Panc1 (cell line): ENCODE data around the gene C6orf89. TPM values are rescaled to one million over a fixed set of nuclear protein-coding genes. Genes with fewer than 3 reads are reported as not detected.
A peak's percentile ranks its signal among the peaks of the same experiment; 100 is the strongest.
"Not testable (repeated sequence)": the region's sequence is repeated elsewhere in the genome, so short reads cannot be mapped to it uniquely, and the experiment has no call there.

Experiments used
- ATAC-seq: fragments of 200-7000 bp; cut with Tn5 transposase; 2 replicates; pipeline ENCODE4 v1.9.1; 2020; ENCODE audit warnings: mild to moderate bottlenecking, moderate library complexity
- BruUV-seq: library from RNA; stranded (reverse); fragments of 400-500 nt; replicated peaks from 2 replicates; lab custom pipeline; 2021; lab: Mats Ljungman, UMichigan
- CTCF ChIA-PET: fragments of 300-600 bp; sonication (Branson Sonifier 250); formaldehyde crosslinking; loops from one replicate; lab custom pipeline; 2022; ENCODE audit warnings: antibody characterized with exemption; lab: Charles Lee
- POLR2A ChIA-PET: fragments of 300-600 bp; sonication (Branson Sonifier 250); formaldehyde crosslinking; loops from one replicate; lab custom pipeline; 2022; ENCODE audit warnings: antibody characterized with exemption; lab: Charles Lee
- DNase-seq: peaks from one replicate; pipeline ENCODE4 v3.0.0-alpha.2; 2010; ENCODE audit warnings: low read depth, low spot score
- H3K27ac ChIP-seq: 2 replicates; pipeline ENCODE4 v1.5.1; 2011; ENCODE audit warnings: mild to moderate bottlenecking, low read length, inconsistent platforms
- H3K27me3 ChIP-seq: fragments of 200-500 bp; sonication (Bioruptor generic); 2 replicates; pipeline ENCODE4 v1.6.0; 2014; ENCODE audit warnings: low read length, inconsistent platforms; ENCODE audit not compliant: control insufficient read depth, insufficient read depth
- H3K36me3 ChIP-seq: fragments of 200-500 bp; sonication (Bioruptor generic); 2 replicates; pipeline ENCODE4 v1.5.1; 2014; ENCODE audit warnings: inconsistent platforms, mild to moderate bottlenecking, low read length, moderate library complexity; ENCODE audit not compliant: control insufficient read depth, insufficient read depth
- H3K4me1 ChIP-seq: 2 replicates; pipeline ENCODE4 v1.5.1; 2011; ENCODE audit warnings: inconsistent platforms, mild to moderate bottlenecking, low read length, moderate library complexity; ENCODE audit not compliant: control insufficient read depth, insufficient read depth
- H3K4me3 ChIP-seq, 2 experiments: 2 replicates each; pipeline ENCODE4 v1.5.1; 2011 to 2012; ENCODE audit warnings: low read depth in 2 of 2, low read length in 2 of 2, mild to moderate bottlenecking in 2 of 2, inconsistent platforms in 1 of 2, moderate library complexity in 1 of 2
- H3K9me3 ChIP-seq: fragments of 200-500 bp; sonication (Bioruptor generic); 2 replicates; pipeline ENCODE4 v1.5.1; 2014; ENCODE audit warnings: low read depth, mild to moderate bottlenecking, inconsistent platforms, low read length, moderate library complexity; ENCODE audit not compliant: control insufficient read depth, insufficient read depth
- REST ChIP-seq, 2 experiments: IDR thresholded peaks; 2 replicates each; pipeline ENCODE4 v1.6.1; 2011 to 2012; ENCODE audit warnings: low read depth in 2 of 2, control low read depth in 1 of 2, low read length in 1 of 2, mild to moderate bottlenecking in 1 of 2, moderate library complexity in 1 of 2; ENCODE audit not compliant: insufficient read depth in 1 of 2
- SIN3A ChIP-seq: IDR thresholded peaks from 2 replicates; pipeline ENCODE4 v1.6.1; 2012; ENCODE audit warnings: low read depth, mild to moderate bottlenecking, low read length, moderate library complexity, borderline replicate concordance; ENCODE audit not compliant: insufficient read depth
- TCF7L2 ChIP-seq: IDR thresholded peaks from 2 replicates; pipeline ENCODE4 v1.6.1; 2011; ENCODE audit warnings: mild to moderate bottlenecking, low read depth, low read length, inconsistent platforms
- in situ Hi-C: cut with HindIII; loops from 2 replicates; pipeline ENCODE4 v1.10.0; 2016; ENCODE audit warnings: low sequenced_read_pairs, low pct_unique_long_range_greater_than_20kb
- intact Hi-C: fragments of 100-400 bp; cut with micrococcal nuclease; formaldehyde crosslinking; loops from one replicate; pipeline ENCODE4 v1.10.0; 2022; ENCODE audit not compliant: unreplicated experiment
- total RNA-seq: library from RNA; stranded (reverse); gene quantifications from one replicate; pipeline ENCODE4 v1.2.1, GENCODE V29; 2021; ENCODE audit not compliant: unreplicated experiment
- TF ChIP-seq, protein P1 (sequence below): fragments of 450-650 bp; IDR thresholded peaks from 2 replicates; pipeline ENCODE4 v1.5.1; 2017; ENCODE audit warnings: mild to moderate bottlenecking

Gene C6orf89
- total RNA-seq, 1 experiment from 2014 or later = 59.2 TPM

DNA sequence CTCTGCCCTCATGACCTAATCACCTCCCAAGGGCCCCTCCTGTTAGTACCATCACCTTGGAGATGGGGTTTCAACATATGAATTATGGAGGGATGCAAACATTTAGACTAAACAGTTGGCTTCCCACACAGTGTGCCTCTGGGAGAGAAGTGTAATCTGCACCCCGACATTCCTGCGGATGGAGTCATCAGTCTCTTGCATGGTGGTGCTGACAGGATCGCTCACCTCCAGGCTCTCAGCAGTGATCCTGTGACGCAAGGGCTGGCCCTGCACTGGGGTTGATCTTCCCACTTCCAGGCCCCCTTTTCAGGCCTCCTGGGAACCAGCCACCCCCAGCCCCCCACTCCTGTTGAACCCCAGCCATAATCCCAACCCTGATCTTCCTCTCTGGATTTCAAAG lies 52.8 kb downstream of the C6orf89 start:
- Histone ChIP-seq H3K27me3 (no peaks in the 10 kb centered on the region), H3K4me3 (no peak overlapping the region), H3K36me3 (no peaks in the 10 kb centered on the region), H3K9me3 (no peaks in the 10 kb centered on the region), H3K27ac (no peak overlapping the region), H3K4me1 (no peaks in the 10 kb centered on the region)
- intact Hi-C loops (no loop called here), in situ Hi-C loops (no loop called here)
- ATAC-seq (no peak), DNase-seq (no peak)
- ChIA-PET CTCF (no interaction called here), POLR2A (no interaction called here)
- no TSS peak for BruUV-seq
- no peak for TF ChIP-seq REST (IDR thresholded peaks at IDR 0.05; ENCODE audit: insufficient read depth in 1 of 2, low read depth in 2 of 2, low read length in 1 of 2)
- TF ChIP-seq TCF7L2 = no peak

GRCh38 chr6:36939005-36939404 lies 53.3 kb downstream of the C6orf89 start:
- H3K27ac ChIP-seq, ATAC-seq, H3K27me3 ChIP-seq, H3K4me3 ChIP-seq, intact Hi-C loops, H3K4me1 ChIP-seq, BruUV-seq, DNase-seq, in situ Hi-C loops, CTCF ChIA-PET, H3K9me3 ChIP-seq, H3K36me3 ChIP-seq, POLR2A ChIA-PET: not testable (repeated sequence)

GRCh38 chr6:36940027-36940426 lies 54.3 kb downstream of the C6orf89 start:
- Histone ChIP-seq H3K27me3 (no peaks in the 10 kb centered on the region), H3K36me3 (no peaks in the 10 kb centered on the region), H3K4me3 (no peak overlapping the region), H3K4me1 (no peaks in the 10 kb centered on the region), H3K9me3 (no peaks in the 10 kb centered on the region), H3K27ac (no peak overlapping the region)
- ChIA-PET POLR2A (no interaction called here), CTCF (no interaction called here)
- in situ Hi-C loops = no loop called here
- intact Hi-C loops = no loop called here
- TF ChIP-seq, protein P1, sequence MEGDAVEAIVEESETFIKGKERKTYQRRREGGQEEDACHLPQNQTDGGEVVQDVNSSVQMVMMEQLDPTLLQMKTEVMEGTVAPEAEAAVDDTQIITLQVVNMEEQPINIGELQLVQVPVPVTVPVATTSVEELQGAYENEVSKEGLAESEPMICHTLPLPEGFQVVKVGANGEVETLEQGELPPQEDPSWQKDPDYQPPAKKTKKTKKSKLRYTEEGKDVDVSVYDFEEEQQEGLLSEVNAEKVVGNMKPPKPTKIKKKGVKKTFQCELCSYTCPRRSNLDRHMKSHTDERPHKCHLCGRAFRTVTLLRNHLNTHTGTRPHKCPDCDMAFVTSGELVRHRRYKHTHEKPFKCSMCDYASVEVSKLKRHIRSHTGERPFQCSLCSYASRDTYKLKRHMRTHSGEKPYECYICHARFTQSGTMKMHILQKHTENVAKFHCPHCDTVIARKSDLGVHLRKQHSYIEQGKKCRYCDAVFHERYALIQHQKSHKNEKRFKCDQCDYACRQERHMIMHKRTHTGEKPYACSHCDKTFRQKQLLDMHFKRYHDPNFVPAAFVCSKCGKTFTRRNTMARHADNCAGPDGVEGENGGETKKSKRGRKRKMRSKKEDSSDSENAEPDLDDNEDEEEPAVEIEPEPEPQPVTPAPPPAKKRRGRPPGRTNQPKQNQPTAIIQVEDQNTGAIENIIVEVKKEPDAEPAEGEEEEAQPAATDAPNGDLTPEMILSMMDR = no peak
- TF ChIP-seq REST (IDR thresholded peaks at IDR 0.05; ENCODE audit: insufficient read depth in 1 of 2, low read depth in 2 of 2, low read length in 1 of 2) (no peak), SIN3A (no peak), TCF7L2 (no peak)
- no TSS peak for BruUV-seq
- peak; percentile 50; the same call in 1 of the 2 replicates for ATAC-seq
- no peak for DNase-seq

DNA sequence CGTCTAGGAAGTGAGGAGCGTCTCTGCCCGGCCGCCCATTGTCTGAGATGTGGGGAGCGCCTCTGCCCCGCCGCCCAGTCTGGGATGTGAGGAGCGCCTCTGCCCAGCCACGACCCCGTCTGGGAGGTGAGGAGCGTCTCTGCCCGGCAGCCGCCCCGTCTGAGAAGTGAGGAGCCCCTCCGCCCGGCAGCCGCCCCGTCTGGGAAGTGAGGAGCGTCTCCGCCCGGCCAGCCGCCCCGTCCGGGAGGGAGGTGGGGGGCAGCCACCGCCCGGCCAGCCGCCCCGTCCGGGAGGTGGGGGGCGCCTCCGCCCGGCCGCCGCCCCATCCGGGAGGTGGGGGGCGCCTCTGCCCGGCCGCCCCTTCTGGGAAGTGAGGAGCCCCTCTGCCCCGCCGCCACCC lies 55.8 kb downstream of the C6orf89 start:
- POLR2A ChIA-PET, intact Hi-C loops: not testable (repeated sequence)

DNA sequence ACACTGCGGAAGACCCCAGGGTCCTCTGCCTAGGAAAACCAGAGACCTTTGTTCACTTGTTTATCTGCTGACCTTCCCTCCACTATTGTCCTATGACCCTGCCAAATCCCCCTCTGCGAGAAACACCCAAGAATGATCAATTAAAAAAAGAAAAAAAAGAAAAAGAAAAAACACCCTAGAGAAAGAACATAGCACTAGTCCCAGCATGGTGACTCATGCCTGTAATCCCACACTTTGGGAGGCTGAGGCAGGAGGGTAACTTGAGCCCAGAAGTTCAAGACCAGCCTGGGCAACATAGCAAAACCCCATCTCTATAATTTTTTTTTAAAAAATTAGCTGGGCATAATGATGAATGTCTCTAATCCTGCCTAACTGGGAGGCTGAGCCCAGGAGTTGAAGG lies 56.6 kb downstream of the C6orf89 start:
- H3K27me3 ChIP-seq, intact Hi-C loops, H3K9me3 ChIP-seq, H3K4me1 ChIP-seq, H3K4me3 ChIP-seq, POLR2A ChIA-PET, in situ Hi-C loops, H3K27ac ChIP-seq, DNase-seq, BruUV-seq, ATAC-seq, H3K36me3 ChIP-seq, CTCF ChIA-PET: not testable (repeated sequence)

More for the DNA sequence above, 55.8 kb downstream of the C6orf89 start:
- DNase-seq, H3K9me3 ChIP-seq, H3K27me3 ChIP-seq, H3K27ac ChIP-seq, ATAC-seq, CTCF ChIA-PET, BruUV-seq, H3K4me3 ChIP-seq, H3K4me1 ChIP-seq, in situ Hi-C loops, H3K36me3 ChIP-seq: not testable (repeated sequence)
